ENCODE data around the gene WDR44. TPM values are rescaled to one million over a fixed set of nuclear protein-coding genes. Genes with fewer than 3 reads are reported as not detected.

WDR44 gene
- total RNA-seq, 1 experiment from 2014 or later: 18.4 TPM

DNA sequence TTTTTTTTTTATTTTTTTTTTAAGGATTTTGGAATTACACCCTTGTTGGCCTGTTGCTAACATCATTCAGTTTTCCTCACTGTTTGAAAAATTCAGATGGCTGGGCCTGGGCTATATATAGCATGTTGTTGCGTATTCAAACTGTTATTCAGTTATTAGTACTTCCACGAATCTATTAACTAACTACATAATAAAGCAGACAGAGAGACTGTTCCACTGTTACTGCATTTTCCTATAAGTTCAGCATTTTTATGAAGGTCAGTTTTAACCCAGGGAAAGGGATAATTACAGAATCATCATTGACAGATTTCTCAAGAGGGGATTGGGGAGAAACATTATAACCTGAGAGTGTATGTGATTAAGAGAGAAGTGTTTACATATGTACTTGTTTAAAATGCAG lies 152.8 kb downstream of the WDR44 start (continued):
- TF ChIP-seq CDX4 (CRISPR knock-in tag; IDR thresholded peaks at IDR 0.05; ENCODE audit: borderline replicate concordance): no peak
- TF ChIP-seq, protein P1, sequence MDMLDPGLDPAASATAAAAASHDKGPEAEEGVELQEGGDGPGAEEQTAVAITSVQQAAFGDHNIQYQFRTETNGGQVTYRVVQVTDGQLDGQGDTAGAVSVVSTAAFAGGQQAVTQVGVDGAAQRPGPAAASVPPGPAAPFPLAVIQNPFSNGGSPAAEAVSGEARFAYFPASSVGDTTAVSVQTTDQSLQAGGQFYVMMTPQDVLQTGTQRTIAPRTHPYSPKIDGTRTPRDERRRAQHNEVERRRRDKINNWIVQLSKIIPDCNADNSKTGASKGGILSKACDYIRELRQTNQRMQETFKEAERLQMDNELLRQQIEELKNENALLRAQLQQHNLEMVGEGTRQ (CRISPR knock-in tag; IDR thresholded peaks at IDR 0.05): no peak

- Mint-ChIP-seq H3K27me3 (ENCODE audit: low read depth) (peaks cover 20% of the 10 kb centered on the region), H3K36me3 (no peaks in the 10 kb centered on the region), H3K4me1 (peaks cover 49% of the 10 kb centered on the region), H3K27ac (peak overlapping the region; percentile 87), H3K4me3 (peak overlapping the region; percentile 52), H3K9me3 (no peaks in the 10 kb centered on the region)
- DNase-seq (ENCODE audit: low spot score) (peak; percentile 39), ATAC-seq (peak; percentile 12)
- POLR2A ChIA-PET: interaction anchor here (1.5 kb wide), 1 partner anchor 36 kb away, joined by 5 read pairs; no protein-coding TSS in a partner anchor
- CTCF ChIA-PET: interaction anchor here (0.6 to 2.0 kb wide), 18 partner anchors 9 to 127 kb away, joined by 3 to 18 read pairs (median 4); no protein-coding TSS in a partner anchor
- no peak for TF ChIP-seq ZNF317 (CRISPR knock-in tag; IDR thresholded peaks at IDR 0.05; ENCODE audit: borderline replicate concordance, low read depth)
Measured at GRCh38 chrX:118499295-118499694, 153.4 kb downstream of the WDR44 start.

Small RNAs within 50 kb of the gene (microRNA-seq; reads per million reads assigned to microRNA genes)
- 27.2 reads per million, percentile 44 among the genes with 10 or more reads in this experiment for gene MIR1277 (ENCODE audit: borderline number of aligned reads)

Other genes with a start within 250 kb of the WDR44 start
- gene KLHL13, start 229.3 kb upstream of the WDR44 start, total RNA-seq (2021): 5.9 to 7.7 TPM (median 6.0 TPM) in 3 replicates
- gene DOCK11, start 149.7 kb downstream of the WDR44 start, total RNA-seq (2021): 12.5 to 13.4 TPM (median 13.1 TPM) in 3 replicates